Measurements from ENCODE around the gene VSIG10L2. TPM values are rescaled to one million over a fixed set of nuclear protein-coding genes. Genes with fewer than 3 reads are reported as not detected.
"Not testable (repeated sequence)": the region's sequence is repeated elsewhere in the genome, so short reads cannot be mapped to it uniquely, and the experiment has no call there.

The VSIG10L2 gene
- polyA plus RNA-seq, 1 donor: not detected

GRCh38 chr11:125971618-125972017 lies 25.8 kb downstream of the VSIG10L2 start:
- DNase-seq: no peak

- DNase-seq: no peak
These were observed 28.4 kb downstream of the VSIG10L2 start for GRCh38 chr11:125974284-125974683.

GRCh38 chr11:125975634-125976033 lies 29.8 kb downstream of the VSIG10L2 start:
- no peak for DNase-seq

- DNase-seq: no peak
These were observed 30.3 kb downstream of the VSIG10L2 start for GRCh38 chr11:125976156-125976555.

GRCh38 chr11:125977333-125977732 lies 31.5 kb downstream of the VSIG10L2 start:
- DNase-seq: no peak

- DNase-seq: no peak
These were observed 32.4 kb downstream of the VSIG10L2 start for GRCh38 chr11:125978181-125978716.

GRCh38 chr11:125978778-125979407 lies 33.0 kb downstream of the VSIG10L2 start:
- DNase-seq: peak; percentile 48

GRCh38 chr11:125979511-125979910 lies 33.7 kb downstream of the VSIG10L2 start:
- DNase-seq: no peak

- DNase-seq: no peak
These were observed 34.6 kb downstream of the VSIG10L2 start for GRCh38 chr11:125980436-125980835.

GRCh38 chr11:125982348-125982730 lies 36.5 kb downstream of the VSIG10L2 start:
- DNase-seq: no peak

- DNase-seq: not testable (repeated sequence)
These were observed 40.1 kb downstream of the VSIG10L2 start for GRCh38 chr11:125985956-125986355.

GRCh38 chr11:125987066-125987641 lies 41.3 kb downstream of the VSIG10L2 start:
- DNase-seq: no peak

- no peak for DNase-seq
These were observed 44.4 kb downstream of the VSIG10L2 start for GRCh38 chr11:125990244-125990643.

- DNase-seq: no peak
These were observed 47.0 kb downstream of the VSIG10L2 start for GRCh38 chr11:125992893-125993292.

- no peak for DNase-seq
These were observed 48.7 kb downstream of the VSIG10L2 start for GRCh38 chr11:125994509-125994908.

GRCh38 chr11:125995313-125995712 lies 49.5 kb downstream of the VSIG10L2 start:
- no peak for DNase-seq

- DNase-seq: no peak
These were observed 52.4 kb downstream of the VSIG10L2 start for GRCh38 chr11:125998267-125998666.

- DNase-seq: no peak
These were observed 53.5 kb downstream of the VSIG10L2 start for GRCh38 chr11:125999234-125999880.

GRCh38 chr11:126002181-126002580 lies 56.3 kb downstream of the VSIG10L2 start:
- DNase-seq: no peak
